Measurements from ENCODE around the gene CCPG1. TPM values are rescaled to one million over a fixed set of nuclear protein-coding genes. Genes with fewer than 3 reads are reported as not detected.
"Not testable (repeated sequence)": the region's sequence is repeated elsewhere in the genome, so short reads cannot be mapped to it uniquely, and the experiment has no call there.

The CCPG1 gene
- total RNA-seq, 6 experiments from 2014 or later: 47.3 to 73.1 (median 57.3) TPM

DNA sequence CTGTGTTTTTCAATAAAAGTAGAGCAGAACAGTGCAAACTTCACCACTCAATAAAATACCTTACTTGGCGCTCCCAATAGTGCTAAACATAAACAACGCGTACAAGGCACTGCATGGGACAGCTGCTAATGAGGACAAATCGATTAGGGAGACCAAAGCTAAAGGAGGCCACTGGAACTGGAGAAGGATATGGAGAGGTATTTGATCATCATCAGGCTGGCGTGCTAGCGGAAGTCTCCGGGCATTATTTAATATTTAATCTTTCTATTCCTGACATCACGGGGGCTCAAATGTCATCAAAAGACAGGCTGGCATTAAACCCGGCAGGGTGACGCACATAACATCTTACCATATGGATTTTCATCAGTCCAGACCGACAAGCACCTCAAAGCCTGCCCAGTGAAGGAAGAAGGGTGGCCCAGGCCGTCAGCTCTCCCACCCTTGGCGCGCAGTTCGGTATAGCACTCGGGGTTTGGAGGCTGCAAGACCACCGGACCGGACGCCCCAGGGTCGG is 604 bp downstream of the CCPG1 start:
- no peaks in the 10 kb centered on the region for H3K27me3 ChIP-seq
- no peaks in the 10 kb centered on the region for H3K9me3 ChIP-seq
- no peaks in the 10 kb centered on the region for H3K36me3 ChIP-seq
- DNase-seq (no peak), ATAC-seq (peak; percentile 13 to 34 (median 18))
- H3K4me1 ChIP-seq: peaks cover 0 to 29% (median 11%) of the 10 kb centered on the region in 4 donors
- WGBS (ENCODE audit: insufficient coverage, low coverage, low lambda C conversion rate, missing lambda C conversion rate): 2% methylated on average over 10 of the region's 20 CpGs
- H3K4me3 ChIP-seq: peak overlapping the region; percentile 82 to 91 (median 91)
- intact Hi-C loops (cut with DNase I): no loop called here
- H3K27ac ChIP-seq: peak overlapping the region; percentile 88 to 98 (median 89)
- no peak for TF ChIP-seq POLR2A (IDR thresholded peaks at IDR 0.05)
- TF ChIP-seq, protein P1, sequence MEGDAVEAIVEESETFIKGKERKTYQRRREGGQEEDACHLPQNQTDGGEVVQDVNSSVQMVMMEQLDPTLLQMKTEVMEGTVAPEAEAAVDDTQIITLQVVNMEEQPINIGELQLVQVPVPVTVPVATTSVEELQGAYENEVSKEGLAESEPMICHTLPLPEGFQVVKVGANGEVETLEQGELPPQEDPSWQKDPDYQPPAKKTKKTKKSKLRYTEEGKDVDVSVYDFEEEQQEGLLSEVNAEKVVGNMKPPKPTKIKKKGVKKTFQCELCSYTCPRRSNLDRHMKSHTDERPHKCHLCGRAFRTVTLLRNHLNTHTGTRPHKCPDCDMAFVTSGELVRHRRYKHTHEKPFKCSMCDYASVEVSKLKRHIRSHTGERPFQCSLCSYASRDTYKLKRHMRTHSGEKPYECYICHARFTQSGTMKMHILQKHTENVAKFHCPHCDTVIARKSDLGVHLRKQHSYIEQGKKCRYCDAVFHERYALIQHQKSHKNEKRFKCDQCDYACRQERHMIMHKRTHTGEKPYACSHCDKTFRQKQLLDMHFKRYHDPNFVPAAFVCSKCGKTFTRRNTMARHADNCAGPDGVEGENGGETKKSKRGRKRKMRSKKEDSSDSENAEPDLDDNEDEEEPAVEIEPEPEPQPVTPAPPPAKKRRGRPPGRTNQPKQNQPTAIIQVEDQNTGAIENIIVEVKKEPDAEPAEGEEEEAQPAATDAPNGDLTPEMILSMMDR (IDR thresholded peaks at IDR 0.05): no peak

DNA sequence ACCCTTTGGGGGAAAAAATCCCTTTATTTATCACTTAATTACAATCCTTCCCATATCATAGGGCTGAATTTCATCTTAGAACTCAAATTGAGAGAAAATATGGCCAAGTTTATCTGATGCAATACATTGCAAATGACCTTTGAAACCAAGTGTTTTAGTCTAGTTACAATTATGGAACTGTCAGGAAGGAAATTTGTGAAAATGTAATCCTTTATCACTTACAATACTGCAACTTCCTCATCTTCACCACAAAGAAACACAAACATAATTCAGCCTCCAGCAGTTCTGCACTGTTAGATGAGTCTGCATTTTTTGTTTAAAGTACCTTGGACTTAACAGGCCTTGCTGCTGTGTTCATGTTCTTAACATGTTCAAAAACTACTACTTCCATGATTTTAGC is 4.6 kb downstream of the CCPG1 start:
- Histone ChIP-seq H3K27ac (peak overlapping the region; percentile 11 to 50 (median 48)), H3K27me3 (no peaks in the 10 kb centered on the region), H3K36me3 (no peaks in the 10 kb centered on the region), H3K9me3 (no peaks in the 10 kb centered on the region), H3K4me3 (no peak overlapping the region), H3K4me1 (peaks cover 0 to 34% (median 15%) of the 10 kb centered on the region in 4 donors)
- no peak for DNase-seq
- peak in 3 of 4 donors; percentile 1 to 6 (median 3) for ATAC-seq
- TF ChIP-seq POLR2A (IDR thresholded peaks at IDR 0.05): no peak
- TF ChIP-seq, protein P1 (IDR thresholded peaks at IDR 0.05): no peak
- intact Hi-C loops (cut with DNase I): no loop called here

DNA sequence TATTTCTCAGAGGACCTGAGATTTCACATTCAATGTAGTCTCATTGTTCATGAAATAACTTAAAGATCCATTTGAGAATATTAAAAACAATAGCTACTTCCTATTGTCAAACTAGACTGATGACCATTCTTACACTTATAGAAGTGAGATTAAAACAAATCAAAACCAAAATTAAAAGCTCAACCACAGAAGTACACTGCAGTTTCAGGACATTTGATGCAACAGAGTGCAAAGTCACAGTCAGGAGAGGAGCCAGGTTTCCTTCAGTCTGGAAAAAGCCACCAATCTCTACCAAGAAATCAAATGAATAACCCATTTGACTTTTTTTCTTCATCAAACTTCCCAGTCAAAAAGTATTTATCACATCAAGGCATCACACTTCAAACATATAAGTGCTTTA is 5.5 kb downstream of the CCPG1 start:
- H3K4me3 ChIP-seq: no peak overlapping the region
- peak overlapping the region; percentile 11 to 50 (median 48) for H3K27ac ChIP-seq
- intact Hi-C loops (cut with DNase I): no loop called here
- H3K4me1 ChIP-seq: peaks cover 0 to 34% (median 15%) of the 10 kb centered on the region in 4 donors
- H3K27me3 ChIP-seq: no peaks in the 10 kb centered on the region
- no peak for TF ChIP-seq POLR2A (IDR thresholded peaks at IDR 0.05)
- TF ChIP-seq, protein P1 (IDR thresholded peaks at IDR 0.05): no peak
- ATAC-seq: peak; percentile 68 to 72 (median 70)
- no peak for DNase-seq
- H3K9me3 ChIP-seq: no peaks in the 10 kb centered on the region
- H3K36me3 ChIP-seq: no peaks in the 10 kb centered on the region

DNA sequence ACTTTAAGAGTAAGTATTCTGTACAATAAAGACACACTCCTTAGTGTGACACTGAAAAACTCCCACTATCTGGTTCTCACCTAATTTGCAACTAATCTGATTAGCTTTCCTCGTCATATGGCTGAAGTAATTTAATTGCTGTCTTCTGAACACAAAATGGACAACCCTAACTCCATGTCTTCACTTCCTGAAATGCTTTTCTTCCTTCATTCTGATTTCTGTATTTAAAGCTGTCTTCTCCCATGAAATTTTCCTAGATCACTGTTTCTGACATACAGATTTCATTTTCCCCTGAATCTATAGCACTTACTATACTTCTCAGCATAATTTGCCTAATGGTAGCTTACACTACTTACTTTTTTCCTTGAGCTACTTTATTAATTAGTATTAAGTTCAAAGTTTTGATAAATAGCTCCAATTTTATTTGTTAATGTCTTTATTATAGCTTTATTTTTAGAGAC is 6.3 kb downstream of the CCPG1 start:
- WGBS (ENCODE audit: insufficient coverage, low coverage, low lambda C conversion rate, missing lambda C conversion rate): 89% methylated on average over 1 of the region's 1 CpG
- TF ChIP-seq POLR2A (IDR thresholded peaks at IDR 0.05): no peak
- TF ChIP-seq, protein P1 (IDR thresholded peaks at IDR 0.05): no peak
- no peaks in the 10 kb centered on the region for H3K36me3 ChIP-seq
- ATAC-seq (no peak), DNase-seq (no peak)
- peaks cover 0 to 31% (median 15%) of the 10 kb centered on the region in 4 donors for H3K4me1 ChIP-seq
- intact Hi-C loops (cut with DNase I): no loop called here
- no peaks in the 10 kb centered on the region for H3K27me3 ChIP-seq
- peak overlapping the region in 1 of 3 donors; percentile 50 for H3K27ac ChIP-seq
- no peak overlapping the region for H3K4me3 ChIP-seq
- H3K9me3 ChIP-seq: no peaks in the 10 kb centered on the region

DNA sequence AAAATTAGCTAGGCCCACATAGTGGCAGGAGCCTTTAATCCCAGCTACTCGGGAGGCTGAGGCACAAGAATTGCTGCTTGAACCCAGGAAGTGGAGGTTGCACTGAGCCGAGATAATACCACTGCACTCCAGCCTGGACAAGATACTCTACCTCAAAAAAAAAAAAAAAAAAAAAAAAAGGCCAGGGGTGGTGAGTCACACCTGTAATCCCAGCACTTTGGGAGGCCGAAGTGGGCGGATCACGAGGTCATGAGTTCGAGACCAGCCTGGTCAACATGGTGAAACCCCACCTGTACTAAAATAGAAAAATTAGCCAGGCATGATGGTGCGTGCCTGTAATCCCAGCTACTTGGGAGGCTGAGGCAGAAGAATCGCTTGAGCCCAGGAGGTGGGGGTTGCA is 8.1 kb downstream of the CCPG1 start:
- H3K9me3 ChIP-seq; H3K4me3 ChIP-seq; H3K27me3 ChIP-seq; ATAC-seq; intact Hi-C loops (cut with DNase I); DNase-seq; H3K36me3 ChIP-seq; H3K27ac ChIP-seq: not testable (repeated sequence)
- 98% methylated on average over 7 of the region's 8 CpGs for WGBS (ENCODE audit: insufficient coverage, low coverage, low lambda C conversion rate, missing lambda C conversion rate)
- peaks cover 0 to 28% (median 15%) of the 10 kb centered on the region in 4 donors for H3K4me1 ChIP-seq

All from right lobe of liver (tissue), 6 donors.